Karpas-422 (cell line): ENCODE measurements around the gene LSM4. TPM values are rescaled to one million over a fixed set of nuclear protein-coding genes. Genes with fewer than 3 reads are reported as not detected.

Experiments
- DNase-seq: peaks from one replicate; pipeline ENCODE4 v3.0.0-alpha.2; 2015
- H2AFZ ChIP-seq: fragments of 200-600 bp; sonication (generic); 2 replicates; pipeline ENCODE4 v1.6.1; 2014; ENCODE audit warnings: antibody characterized with exemption, low read length, mixed read lengths
- H3K27ac ChIP-seq: fragments of 200-600 bp; sonication (generic); 2 replicates; pipeline ENCODE4 v1.5.1; 2014; ENCODE audit warnings: mild to moderate bottlenecking, low read length, moderate library complexity
- H3K27me3 ChIP-seq: fragments of 200-600 bp; sonication (generic); 2 replicates; pipeline ENCODE4 v1.6.1; 2014; ENCODE audit warnings: low read length, mixed read lengths
- H3K36me3 ChIP-seq: fragments of 200-600 bp; sonication (generic); 2 replicates; pipeline ENCODE4 v1.6.1; 2014; ENCODE audit warnings: low read length, mixed read lengths; ENCODE audit not compliant: insufficient read depth
- H3K4me1 ChIP-seq: fragments of 200-600 bp; sonication (generic); 2 replicates; pipeline ENCODE4 v1.6.1; 2014; ENCODE audit warnings: mild to moderate bottlenecking, low read length, mixed read lengths
- H3K4me2 ChIP-seq: fragments of 200-600 bp; sonication (generic); 2 replicates; pipeline ENCODE4 v1.6.1; 2014; ENCODE audit warnings: low read length, low read depth, mild to moderate bottlenecking; ENCODE audit not compliant: poor library complexity, severe bottlenecking
- H3K4me3 ChIP-seq: fragments of 200-600 bp; sonication (generic); 2 replicates; pipeline ENCODE4 v1.5.1; 2014; ENCODE audit warnings: mild to moderate bottlenecking, antibody characterized with exemption, low read length, mixed read lengths
- H3K79me2 ChIP-seq: fragments of 200-600 bp; sonication (generic); 2 replicates; pipeline ENCODE4 v1.6.1; 2014; ENCODE audit warnings: mild to moderate bottlenecking, low read length, mixed read lengths
- H3K9ac ChIP-seq: fragments of 200-600 bp; sonication (generic); 2 replicates; pipeline ENCODE4 v1.6.0; 2014; ENCODE audit warnings: low read length
- H3K9me2 ChIP-seq: fragments of 200-600 bp; sonication (generic), shearing (Covaris generic); replicated peaks from 2 replicates; pipeline ENCODE4 v1.6.0; 2014; ENCODE audit warnings: mild to moderate bottlenecking, low read length, moderate library complexity; ENCODE audit not compliant: insufficient read depth
- H3K9me3 ChIP-seq: fragments of 300-700, 200-600 bp; sonication (generic); 2 replicates; pipeline ENCODE4 v1.6.1; 2014; ENCODE audit warnings: low read length, mixed read lengths
- H4K20me1 ChIP-seq: fragments of 200-600 bp; sonication (generic); 2 replicates; pipeline ENCODE4 v1.6.1; 2014; ENCODE audit warnings: mild to moderate bottlenecking, antibody characterized with exemption, low read length, low read depth; ENCODE audit not compliant: insufficient read depth
- total RNA-seq: library from RNA; depleted of rRNA; stranded (reverse); fragments of >200 nt; shearing (Covaris generic); gene quantifications from 2 replicates; pipeline ENCODE4 v1.2.3, GENCODE V29; 2014; ENCODE audit warnings: low replicate concordance

LSM4 gene
- total RNA-seq, 1 experiment from 2014 or later, result 198 TPM

DNA sequence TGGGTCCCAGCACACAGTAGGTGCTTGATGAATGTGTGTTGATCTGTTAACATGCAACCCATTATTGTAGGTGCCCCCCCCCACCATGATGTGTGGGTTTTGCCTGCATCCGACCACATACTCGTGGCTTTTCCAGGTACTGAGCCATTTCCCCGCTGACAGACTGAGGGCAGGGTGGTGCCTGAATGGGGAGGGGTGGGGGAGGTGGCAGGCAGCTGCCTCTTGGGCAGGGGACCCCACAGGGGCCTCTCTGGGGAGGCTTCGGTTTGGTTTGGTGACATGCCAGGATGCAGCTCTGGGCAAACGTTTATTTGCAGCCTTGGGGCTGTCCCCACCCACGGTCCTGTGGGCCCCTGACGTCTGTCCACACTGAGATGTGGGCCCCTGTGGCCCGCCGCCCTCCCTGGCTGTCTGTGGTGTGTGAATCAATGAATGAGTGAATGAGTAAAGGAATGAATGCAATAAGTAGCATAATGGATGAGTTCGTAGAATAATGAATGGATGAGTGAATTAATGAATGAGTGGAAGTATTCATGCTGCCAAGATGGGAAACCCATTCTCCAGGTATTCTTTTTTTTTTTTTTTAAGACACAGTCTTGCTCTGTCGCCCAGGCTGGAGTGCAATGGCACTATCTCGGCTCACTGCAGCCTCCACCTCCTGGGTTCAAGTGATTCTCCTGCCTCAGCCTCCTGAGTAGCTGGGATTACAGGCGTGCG, 32.4 kb downstream of the LSM4 start:
- Histone ChIP-seq H3K9me3 (no peaks in the 10 kb centered on the region), H3K9me2 (no peaks in the 10 kb centered on the region), H3K4me1 (peaks cover 31% of the 10 kb centered on the region), H4K20me1 (no peaks in the 10 kb centered on the region), H3K4me2 (no peak overlapping the region), H3K79me2 (no peaks in the 10 kb centered on the region), H3K4me3 (no peak overlapping the region), H3K9ac (no peak overlapping the region), H2AFZ (no peak overlapping the region), H3K27me3 (no peaks in the 10 kb centered on the region), H3K27ac (no peak overlapping the region), H3K36me3 (no peaks in the 10 kb centered on the region)
- no peak for DNase-seq

- no peak for DNase-seq
- no peaks in the 10 kb centered on the region for H3K27me3 ChIP-seq
- H3K36me3 ChIP-seq, result no peaks in the 10 kb centered on the region
- no peaks in the 10 kb centered on the region for H3K9me2 ChIP-seq
- no peaks in the 10 kb centered on the region for H3K9me3 ChIP-seq
- H3K4me3 ChIP-seq, result no peak overlapping the region
- no peak overlapping the region for H3K9ac ChIP-seq
- H3K27ac ChIP-seq, result no peak overlapping the region
- H3K79me2 ChIP-seq, result no peaks in the 10 kb centered on the region
- no peak overlapping the region for H3K4me2 ChIP-seq
- H2AFZ ChIP-seq, result no peak overlapping the region
- no peaks in the 10 kb centered on the region for H4K20me1 ChIP-seq
- peaks cover 32% of the 10 kb centered on the region for H3K4me1 ChIP-seq
Measured at GRCh38 chr19:18289471-18290301, 33.2 kb downstream of the LSM4 start.

DNA sequence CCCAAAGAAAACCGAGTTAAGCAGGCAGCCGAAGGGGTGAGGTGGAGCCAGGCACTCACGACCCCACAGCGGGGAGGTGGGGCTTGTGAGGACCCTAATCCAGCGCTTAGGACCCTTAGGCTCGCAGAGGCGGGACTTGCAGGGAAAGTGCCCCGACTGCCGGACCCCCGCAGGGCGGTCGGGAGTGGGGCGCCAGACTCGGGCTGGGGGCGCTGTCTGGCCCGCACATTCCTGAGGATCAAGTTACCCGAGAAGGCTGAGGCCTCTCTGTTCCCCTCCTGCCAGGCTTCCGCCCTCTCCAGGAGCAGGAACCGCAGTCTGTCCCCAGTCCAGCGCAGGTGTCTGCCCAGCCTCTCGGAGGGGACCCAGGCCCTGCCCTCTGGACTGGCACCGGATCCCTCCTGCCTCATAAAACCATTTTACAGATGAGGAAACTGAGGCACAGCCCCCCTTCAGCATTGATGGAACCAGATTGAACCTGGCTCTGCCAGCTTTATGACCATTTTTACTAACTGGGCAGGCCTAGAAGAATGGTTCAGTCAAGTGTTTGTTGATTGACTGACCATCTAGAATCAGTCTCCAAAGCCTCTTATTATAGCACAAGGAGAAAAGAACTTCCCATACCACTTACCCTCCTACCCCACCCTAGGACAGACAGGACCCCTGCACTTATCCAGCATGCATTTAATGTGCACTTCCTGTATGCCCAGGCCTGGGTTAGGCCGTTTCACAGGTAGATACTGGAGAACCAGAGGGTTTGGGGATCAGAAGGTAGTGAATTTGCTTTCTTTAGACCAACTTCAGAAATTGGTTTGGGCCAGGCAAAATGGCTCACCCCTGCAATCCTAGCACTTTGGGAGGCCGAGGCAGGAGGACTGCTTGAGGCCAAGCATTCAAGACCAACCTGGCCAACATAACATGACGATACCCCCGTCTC, 34.8 kb downstream of the LSM4 start:
- no peak overlapping the region for H2AFZ ChIP-seq
- H3K9me3 ChIP-seq, result no peaks in the 10 kb centered on the region
- H3K9me2 ChIP-seq, result no peaks in the 10 kb centered on the region
- no peak overlapping the region for H3K4me3 ChIP-seq
- peaks cover 29% of the 10 kb centered on the region for H3K4me1 ChIP-seq
- no peak overlapping the region for H3K27ac ChIP-seq
- no peak overlapping the region for H3K4me2 ChIP-seq
- H3K79me2 ChIP-seq, result no peaks in the 10 kb centered on the region
- H4K20me1 ChIP-seq, result no peaks in the 10 kb centered on the region
- H3K36me3 ChIP-seq, result no peaks in the 10 kb centered on the region
- H3K27me3 ChIP-seq, result no peaks in the 10 kb centered on the region
- H3K9ac ChIP-seq, result no peak overlapping the region
- no peak for DNase-seq

GRCh38 chr19:18286973-18287635, 35.8 kb downstream of the LSM4 start:
- Histone ChIP-seq H3K9me3 (no peaks in the 10 kb centered on the region), H3K4me3 (no peak overlapping the region), H3K4me1 (peaks cover 27% of the 10 kb centered on the region), H3K27ac (no peak overlapping the region), H2AFZ (no peak overlapping the region), H3K79me2 (no peaks in the 10 kb centered on the region), H3K36me3 (no peaks in the 10 kb centered on the region), H4K20me1 (no peaks in the 10 kb centered on the region), H3K9ac (no peak overlapping the region), H3K27me3 (no peaks in the 10 kb centered on the region), H3K9me2 (no peaks in the 10 kb centered on the region), H3K4me2 (no peak overlapping the region)
- DNase-seq, result no peak

GRCh38 chr19:18284712-18285360, 38.0 kb downstream of the LSM4 start:
- H4K20me1 ChIP-seq, result no peaks in the 10 kb centered on the region
- H3K36me3 ChIP-seq, result no peaks in the 10 kb centered on the region
- H3K9ac ChIP-seq, result peak overlapping the region; percentile 30; the same call in 1 of the 2 replicates
- H3K9me2 ChIP-seq, result no peaks in the 10 kb centered on the region
- no peak overlapping the region for H2AFZ ChIP-seq
- peaks cover 21% of the 10 kb centered on the region for H3K4me1 ChIP-seq
- H3K4me3 ChIP-seq, result no peak overlapping the region
- no peak overlapping the region for H3K4me2 ChIP-seq
- H3K9me3 ChIP-seq, result no peaks in the 10 kb centered on the region
- no peak for DNase-seq
- H3K27me3 ChIP-seq, result no peaks in the 10 kb centered on the region
- no peak overlapping the region for H3K27ac ChIP-seq
- H3K79me2 ChIP-seq, result no peaks in the 10 kb centered on the region

- H3K9me2 ChIP-seq, result no peaks in the 10 kb centered on the region
- H3K9ac ChIP-seq, result no peak overlapping the region
- no peaks in the 10 kb centered on the region for H3K27me3 ChIP-seq
- peaks cover 10% of the 10 kb centered on the region for H4K20me1 ChIP-seq
- H3K4me1 ChIP-seq, result peaks cover 30% of the 10 kb centered on the region
- H3K27ac ChIP-seq, result no peak overlapping the region
- 0 out of 2 replicates have a peak, but pooled peaks cover 3% of the 10 kb centered on the region for H3K36me3 ChIP-seq
- no peak overlapping the region for H3K4me3 ChIP-seq
- peaks cover 7% of the 10 kb centered on the region; the same call in 1 of the 2 replicates for H3K79me2 ChIP-seq
- no peak for DNase-seq
- H2AFZ ChIP-seq, result no peak overlapping the region
- H3K9me3 ChIP-seq, result no peaks in the 10 kb centered on the region
- no peak overlapping the region for H3K4me2 ChIP-seq
Measured at GRCh38 chr19:18283338-18283737, 39.5 kb downstream of the LSM4 start.

- no peaks in the 10 kb centered on the region for H3K9me2 ChIP-seq
- H3K4me3 ChIP-seq, result peak overlapping the region; percentile 72; the same call in 1 of the 2 replicates
- DNase-seq, result no peak
- H3K9me3 ChIP-seq, result no peaks in the 10 kb centered on the region
- peaks cover 15% of the 10 kb centered on the region for H4K20me1 ChIP-seq
- no peaks in the 10 kb centered on the region for H3K27me3 ChIP-seq
- peaks cover 30% of the 10 kb centered on the region for H3K4me1 ChIP-seq
- peak overlapping the region; percentile 97 for H3K9ac ChIP-seq
- peaks cover 7% of the 10 kb centered on the region; the same call in 1 of the 2 replicates for H3K79me2 ChIP-seq
- H3K36me3 ChIP-seq, result 0 out of 2 replicates have a peak, but pooled peaks cover 3% of the 10 kb centered on the region
- peak overlapping the region; percentile 71 for H3K4me2 ChIP-seq
- H2AFZ ChIP-seq, result no peak overlapping the region
- no peak overlapping the region for H3K27ac ChIP-seq
Measured at GRCh38 chr19:18282788-18283141, 40.1 kb downstream of the LSM4 start.
